HepG2 (cell line): ENCODE results near the gene GDPD5. TPM values are rescaled to one million over a fixed set of nuclear protein-coding genes. Genes with fewer than 3 reads are reported as not detected.

ENCODE experiments used
- ATAD3A ChIP-seq: sonication (generic); formaldehyde crosslinking; IDR thresholded peaks from 2 replicates; pipeline ENCODE4 v1.4.0; 2020; ENCODE audit warnings: missing genetic modification reagents
- FOSL2 ChIP-seq: sonication (generic); formaldehyde crosslinking; IDR thresholded peaks from 2 replicates; pipeline ENCODE4 v1.4.0; 2020; ENCODE audit warnings: missing genetic modification reagents
- FOXA1 ChIP-seq, 2 experiments: fragments of 450-650 bp in 1 of 2; sonication (generic) in 1 of 2; formaldehyde crosslinking in 1 of 2; IDR thresholded peaks; 2 replicates each; pipeline versions ENCODE4 v1.4.0 to v1.6.1; 2016 to 2020; ENCODE audit warnings: missing genetic modification reagents in 1 of 2
- GRHL1 ChIP-seq: sonication (generic); formaldehyde crosslinking; conservative IDR thresholded peaks from 2 replicates; pipeline ENCODE4 v1.8.0; 2022; ENCODE audit warnings: missing genetic modification reagents
- KLF9 ChIP-seq: IDR thresholded peaks from 2 replicates; pipeline ENCODE4 v1.6.1; 2016; ENCODE audit warnings: low read depth
- MED1 ChIP-seq: sonication (generic); formaldehyde crosslinking; IDR thresholded peaks from 2 replicates; pipeline ENCODE4 v1.4.0; 2020; ENCODE audit warnings: missing genetic modification reagents
- MIER2 ChIP-seq: IDR thresholded peaks from 2 replicates; pipeline ENCODE4 v1.6.1; 2016; ENCODE audit warnings: missing biosample characterization, missing genetic modification reagents
- NFYB ChIP-seq: sonication (generic); formaldehyde crosslinking; IDR thresholded peaks from 2 replicates; pipeline ENCODE4 v1.4.0; 2020; ENCODE audit warnings: missing genetic modification reagents
- NFYC ChIP-seq: IDR thresholded peaks from 2 replicates; pipeline ENCODE4 v1.6.1; 2016; ENCODE audit warnings: missing genetic modification reagents, missing compliant biosample characterization
- RBFOX2 ChIP-seq: fragments of 200-400 bp; formaldehyde crosslinking; IDR thresholded peaks from 2 replicates; pipeline ENCODE4 v1.6.1; 2017; ENCODE audit warnings: low read depth, mild to moderate bottlenecking, low read length
- TAF1 ChIP-seq: sonication (generic); formaldehyde crosslinking; IDR thresholded peaks from 2 replicates; pipeline ENCODE4 v1.4.0; 2020; ENCODE audit warnings: missing genetic modification reagents
- ZMYM2 ChIP-seq: sonication (generic); formaldehyde crosslinking; IDR thresholded peaks from 2 replicates; pipeline ENCODE4 v1.8.0; 2022; ENCODE audit warnings: mild to moderate bottlenecking, missing genetic modification reagents
- ZNF121 ChIP-seq: sonication (generic); formaldehyde crosslinking; IDR thresholded peaks from 2 replicates; pipeline ENCODE4 v1.5.0; 2020; ENCODE audit warnings: mild to moderate bottlenecking, missing genetic modification reagents
- ZNF253 ChIP-seq: sonication (generic); formaldehyde crosslinking; IDR thresholded peaks from 2 replicates; pipeline ENCODE4 v1.8.0; 2022; ENCODE audit warnings: mild to moderate bottlenecking, missing genetic modification reagents, borderline replicate concordance
- polyA plus RNA-seq, 8 experiments: library from polyadenylated mRNA; depleted of rRNA in 3 of 8; stranded (reverse) in 7 of 8; unstranded in 1 of 8; fragments of >200 nt; fragmentation: Illumina TruSeq in 4 of 8; extraction: Trizol in 4 of 8; gene quantifications; 2 replicates each; pipeline versions ENCODE4 v1.2.1 to v1.2.3, GENCODE V29; 2011 to 2016; ENCODE audit warnings: low read depth in 4 of 8, missing spikeins in 1 of 8, mixed read lengths in 1 of 8; ENCODE audit not compliant: insufficient read depth in 1 of 8
- total RNA-seq, 5 experiments: library from RNA; depleted of rRNA; stranded (reverse); fragments of >200 nt; fragmentation: Illumina TruSeq; extraction: Trizol; gene quantifications; 2 replicates each; pipeline ENCODE4 v1.2.3, GENCODE V29; 2016; ENCODE audit warnings: low read depth in 1 of 5
- TF ChIP-seq, protein P1 (sequence below): sonication (generic); formaldehyde crosslinking; IDR thresholded peaks from 2 replicates; pipeline ENCODE4 v1.4.0; 2020; ENCODE audit warnings: low read depth, mild to moderate bottlenecking, missing genetic modification reagents
- TF ChIP-seq, protein P2 (sequence below): sonication (generic); formaldehyde crosslinking; IDR thresholded peaks from 2 replicates; pipeline ENCODE4 v1.8.0; 2022; ENCODE audit warnings: missing genetic modification reagents, mild to moderate bottlenecking, moderate library complexity, borderline replicate concordance

Gene GDPD5
- total and polyA plus RNA-seq, 2 of the 13 experiments (the other 11 are each of a cell fraction or from before 2014, with no cell fraction given): 55.0 to 67.5 TPM

GRCh38 chr11:75554258-75555022 is 28.7 kb upstream of the GDPD5 start (continued):
- TF ChIP-seq NFYB (peak; percentile 58), ATAD3A (CRISPR knock-in tag) (no peak), TAF1 (CRISPR knock-in tag) (peak; percentile 30; the same call in 1 of the 2 replicates), FOSL2 (CRISPR knock-in tag) (peak; percentile 77), MED1 (CRISPR knock-in tag) (0 out of 2 replicates have a peak, but pooled peaks have one; percentile 30), ZNF253 (CRISPR knock-in tag) (no peak), NFYC (CRISPR knock-in tag) (peak; percentile 57; the same call in 1 of the 2 replicates), RBFOX2 (peak; percentile 42; the same call in 1 of the 2 replicates), ZMYM2 (no peak), ZNF121 (CRISPR knock-in tag) (0 out of 2 replicates have a peak, but pooled peaks have one; percentile 3), KLF9 (CRISPR knock-in tag) (no peak), GRHL1 (no peak), MIER2 (CRISPR knock-in tag) (no peak), FOXA1 (IDR thresholded peaks at IDR 0.05) (no peak), FOXA1 (CRISPR knock-in tag; IDR thresholded peaks at IDR 0.05) (no peak)
- TF ChIP-seq, protein P1, sequence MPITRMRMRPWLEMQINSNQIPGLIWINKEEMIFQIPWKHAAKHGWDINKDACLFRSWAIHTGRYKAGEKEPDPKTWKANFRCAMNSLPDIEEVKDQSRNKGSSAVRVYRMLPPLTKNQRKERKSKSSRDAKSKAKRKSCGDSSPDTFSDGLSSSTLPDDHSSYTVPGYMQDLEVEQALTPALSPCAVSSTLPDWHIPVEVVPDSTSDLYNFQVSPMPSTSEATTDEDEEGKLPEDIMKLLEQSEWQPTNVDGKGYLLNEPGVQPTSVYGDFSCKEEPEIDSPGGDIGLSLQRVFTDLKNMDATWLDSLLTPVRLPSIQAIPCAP: no peak
- TF ChIP-seq, protein P2, sequence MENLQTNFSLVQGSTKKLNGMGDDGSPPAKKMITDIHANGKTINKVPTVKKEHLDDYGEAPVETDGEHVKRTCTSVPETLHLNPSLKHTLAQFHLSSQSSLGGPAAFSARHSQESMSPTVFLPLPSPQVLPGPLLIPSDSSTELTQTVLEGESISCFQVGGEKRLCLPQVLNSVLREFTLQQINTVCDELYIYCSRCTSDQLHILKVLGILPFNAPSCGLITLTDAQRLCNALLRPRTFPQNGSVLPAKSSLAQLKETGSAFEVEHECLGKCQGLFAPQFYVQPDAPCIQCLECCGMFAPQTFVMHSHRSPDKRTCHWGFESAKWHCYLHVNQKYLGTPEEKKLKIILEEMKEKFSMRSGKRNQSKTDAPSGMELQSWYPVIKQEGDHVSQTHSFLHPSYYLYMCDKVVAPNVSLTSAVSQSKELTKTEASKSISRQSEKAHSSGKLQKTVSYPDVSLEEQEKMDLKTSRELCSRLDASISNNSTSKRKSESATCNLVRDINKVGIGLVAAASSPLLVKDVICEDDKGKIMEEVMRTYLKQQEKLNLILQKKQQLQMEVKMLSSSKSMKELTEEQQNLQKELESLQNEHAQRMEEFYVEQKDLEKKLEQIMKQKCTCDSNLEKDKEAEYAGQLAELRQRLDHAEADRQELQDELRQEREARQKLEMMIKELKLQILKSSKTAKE (CRISPR knock-in tag): no peak
